ENCODE results near the gene SH2D6. TPM values are rescaled to one million over a fixed set of nuclear protein-coding genes. Genes with fewer than 3 reads are reported as not detected.
A peak's percentile ranks its signal among the peaks of the same experiment; 100 is the strongest.

Gene SH2D6
- total and polyA plus RNA-seq, 2 of the 8 experiments (the other 6 are each of a cell fraction or from before 2014, with no cell fraction given) = 0.42 TPM; not detected in 1

- H3K23me2 ChIP-seq (ENCODE audit: low read depth, low read length) = no peaks in the 10 kb centered on the region
- no peak overlapping the region for H3K56ac ChIP-seq (replicated peaks; ENCODE audit: insufficient read length, low read depth, low read length)
- no peaks in the 10 kb centered on the region; a peak in 1 of 7 replicates for H3K27me3 ChIP-seq (replicated peaks in 1 of 4; ENCODE audit: control insufficient read depth in 3 of 4, extremely low read depth in 1 of 4, insufficient read depth in 3 of 4, low read length in 3 of 4)
- H3K4me2 ChIP-seq (ENCODE audit: insufficient read depth in 1 of 2, low read depth in 2 of 2, low read length in 2 of 2) = 0 out of 4 replicates have a peak overlapping the region, but pooled peaks of 1 of the 2 experiments have one; percentile 2
- no peaks in the 10 kb centered on the region for H3K79me1 ChIP-seq (ENCODE audit: low read depth, low read length)
- no peak overlapping the region for H3K23ac ChIP-seq (ENCODE audit: insufficient read length)
- H4K5ac ChIP-seq (ENCODE audit: insufficient read length, low read depth, low read length) = no peak overlapping the region
- POLR2A ChIA-PET (ENCODE audit: partially characterized antibody) = interaction anchor here (0.6 to 6.9 kb wide), 12 partner anchors 9 to 234 kb away, joined by 3 to 51 read pairs (median 4); partner anchors contain the start of genes MAT2A, RNF181 and SH2D6
- no peaks in the 10 kb centered on the region for H3K9me3 ChIP-seq (ENCODE audit: insufficient read depth in 2 of 2, low read depth in 1 of 2, low read length in 1 of 2)
- no peaks in the 10 kb centered on the region for H3K36me3 ChIP-seq (ENCODE audit: control insufficient read depth in 2 of 4, insufficient read depth in 4 of 4, low read length in 3 of 4)
- H3K9ac ChIP-seq (replicated peaks in 1 of 4; ENCODE audit: extremely low read depth in 1 of 4, low read depth in 3 of 4, low read length in 3 of 4) = no peak overlapping the region
- FAIRE-seq (no peak), DNase-seq (ENCODE audit: low read depth in 1 of 2, low spot score in 2 of 2) (peak in 1 of 2 experiments; percentile 21)
- H2BK20ac ChIP-seq (ENCODE audit: low read length) = peak overlapping the region; percentile 49; the same call in 1 of the 2 replicates
- H2AFZ ChIP-seq (ENCODE audit: low read length) = peak overlapping the region; percentile 84; the same call in 1 of the 2 replicates
- WGBS, 2 experiments (ENCODE audit: extremely low coverage in 1 of 2, insufficient coverage in 1 of 2, insufficient read length in 1 of 2, insufficient replicate concordance in 2 of 2, low coverage in 1 of 2, low lambda C conversion rate in 2 of 2, missing lambda C conversion rate in 1 of 2) = 80% methylated on average over 12 of the region's 12 CpGs; no CpG with 5 or more reads in 1 of the 2 experiments
- no peaks in the 10 kb centered on the region for H4K20me1 ChIP-seq (replicated peaks in 1 of 2; ENCODE audit: control insufficient read depth in 1 of 2, insufficient read depth in 2 of 2, low read length in 2 of 2)
- no peak overlapping the region for H3K27ac ChIP-seq (ENCODE audit: low read depth, low read length)
- TF ChIP-seq TAF1 (IDR thresholded peaks at IDR 0.05; ENCODE audit: low read depth, low read length) (0 out of 2 replicates have a peak, but pooled peaks have one; percentile 33), EGR1 (IDR thresholded peaks at IDR 0.05; ENCODE audit: borderline replicate concordance, low read depth, low read length) (no peak), NRF1 (IDR thresholded peaks at IDR 0.05; ENCODE audit: low read depth, low read length) (no peak), CEBPB (IDR thresholded peaks at IDR 0.05; ENCODE audit: low read depth, low read length) (peak; percentile 79), SP2 (IDR thresholded peaks at IDR 0.05; ENCODE audit: low read length) (no peak), POLR2AphosphoS5 (IDR thresholded peaks at IDR 0.05; ENCODE audit: low read depth, low read length) (no peak), SIN3A (conservative IDR thresholded peaks at IDR 0.05 in 1 of 2, IDR thresholded peaks at IDR 0.05 in 1 of 2; ENCODE audit: low read depth in 1 of 2, low read length in 2 of 2) (no peak), RXRA (IDR thresholded peaks at IDR 0.05; ENCODE audit: insufficient read depth, low read depth, low read length) (no peak), MAFK (IDR thresholded peaks at IDR 0.05; ENCODE audit: low read depth, low read length) (no peak), CBX8 (IDR thresholded peaks at IDR 0.05; ENCODE audit: borderline replicate concordance, low read depth, low read length) (no peak)
- CTCF ChIA-PET (ENCODE audit: partially characterized antibody) = interaction anchor here (0.6 to 2.8 kb wide), 7 partner anchors 9 to 184 kb away, joined by 3 to 18 read pairs (median 4); no protein-coding TSS in a partner anchor
- H3K14ac ChIP-seq (ENCODE audit: insufficient read length) = no peak overlapping the region
- H2BK15ac ChIP-seq (ENCODE audit: low read length) = no peak overlapping the region
- H2BK5ac ChIP-seq (ENCODE audit: low read depth, low read length) = no peak overlapping the region
- H2BK120ac ChIP-seq (replicated peaks; ENCODE audit: low read depth, low read length) = no peak overlapping the region
- H4K91ac ChIP-seq (replicated peaks; ENCODE audit: insufficient read length, low read length) = no peak overlapping the region
- H3K4ac ChIP-seq (replicated peaks; ENCODE audit: insufficient read length, low read depth, low read length) = no peak overlapping the region
- no peak overlapping the region for H4K8ac ChIP-seq (ENCODE audit: extremely low read depth, insufficient read depth, low read length)
- no peak overlapping the region for H2AK5ac ChIP-seq (ENCODE audit: low read depth, low read length)
- H3K79me2 ChIP-seq (ENCODE audit: control insufficient read depth in 1 of 2, insufficient read depth in 2 of 2, low read length in 2 of 2) = no peaks in the 10 kb centered on the region
- H3K18ac ChIP-seq (ENCODE audit: extremely low read depth, low read length) = no peak overlapping the region
- no peak overlapping the region for H3K4me3 ChIP-seq (ENCODE audit: extremely low read depth in 1 of 4, insufficient read depth in 2 of 4, low read depth in 3 of 4, low read length in 4 of 4)
- H2BK12ac ChIP-seq (ENCODE audit: low read depth, low read length) = peak overlapping the region; percentile 75
- H3K4me1 ChIP-seq (replicated peaks in 1 of 4; ENCODE audit: control insufficient read depth in 3 of 4, insufficient read depth in 4 of 4, low read length in 3 of 4) = peaks cover 0 to 8% (median 5%) of the 10 kb centered on the region in 4 experiments; a peak in 5 of 7 replicates
Measured at GRCh38 chr2:85468704-85469349, 50.3 kb downstream of the SH2D6 start.

All from H1 (cell line).